IPS-15b (cell line): Measurements from ENCODE around the gene TLR4.

Experiments
- H3K27me3 ChIP-seq: one replicate; pipeline ENCODE4 v1.6.1; 2013; ENCODE audit warnings: low read length; ENCODE audit not compliant: control insufficient read depth, insufficient read depth
- H3K36me3 ChIP-seq: one replicate; pipeline ENCODE4 v1.6.1; 2013; ENCODE audit warnings: low read length; ENCODE audit not compliant: control insufficient read depth, insufficient read depth
- H3K4me1 ChIP-seq: one replicate; pipeline ENCODE4 v1.6.1; 2013; ENCODE audit warnings: mild to moderate bottlenecking, low read length; ENCODE audit not compliant: control insufficient read depth, insufficient read depth
- H3K4me3 ChIP-seq: one replicate; pipeline ENCODE4 v1.5.1; 2013; ENCODE audit warnings: low read depth, low read length
- H3K9ac ChIP-seq: one replicate; pipeline ENCODE4 v1.6.1; 2013; ENCODE audit warnings: low read depth, mild to moderate bottlenecking, low read length
- H3K9me3 ChIP-seq: one replicate; pipeline ENCODE4 v1.6.1; 2013; ENCODE audit warnings: mild to moderate bottlenecking, low read length; ENCODE audit not compliant: control insufficient read depth, insufficient read depth

Gene TLR4

GRCh38 chr9:117718085-117718484 is 13.9 kb downstream of the TLR4 start:
- no peaks in the 10 kb centered on the region for H3K9me3 ChIP-seq
- no peaks in the 10 kb centered on the region for H3K27me3 ChIP-seq
- H3K36me3 ChIP-seq = no peaks in the 10 kb centered on the region
- no peaks in the 10 kb centered on the region for H3K4me1 ChIP-seq
- H3K9ac ChIP-seq = no peak overlapping the region
- H3K4me3 ChIP-seq = no peak overlapping the region

GRCh38 chr9:117718701-117719100 is 14.5 kb downstream of the TLR4 start:
- no peaks in the 10 kb centered on the region for H3K4me1 ChIP-seq
- no peaks in the 10 kb centered on the region for H3K27me3 ChIP-seq
- H3K4me3 ChIP-seq = no peak overlapping the region
- no peak overlapping the region for H3K9ac ChIP-seq
- no peaks in the 10 kb centered on the region for H3K9me3 ChIP-seq
- no peaks in the 10 kb centered on the region for H3K36me3 ChIP-seq

- H3K36me3 ChIP-seq = no peaks in the 10 kb centered on the region
- no peak overlapping the region for H3K4me3 ChIP-seq
- no peaks in the 10 kb centered on the region for H3K27me3 ChIP-seq
- H3K9ac ChIP-seq = no peak overlapping the region
- H3K9me3 ChIP-seq = no peaks in the 10 kb centered on the region
- H3K4me1 ChIP-seq = no peaks in the 10 kb centered on the region
Observed at GRCh38 chr9:117719161-117719920, 15.1 kb downstream of the TLR4 start.

GRCh38 chr9:117720066-117720465 is 15.9 kb downstream of the TLR4 start:
- H3K9me3 ChIP-seq = no peaks in the 10 kb centered on the region
- H3K4me1 ChIP-seq = no peaks in the 10 kb centered on the region
- H3K9ac ChIP-seq = no peak overlapping the region
- no peaks in the 10 kb centered on the region for H3K27me3 ChIP-seq
- no peak overlapping the region for H3K4me3 ChIP-seq
- H3K36me3 ChIP-seq = no peaks in the 10 kb centered on the region

- Histone ChIP-seq H3K9ac (no peak overlapping the region), H3K9me3 (no peaks in the 10 kb centered on the region), H3K27me3 (no peaks in the 10 kb centered on the region), H3K4me3 (no peak overlapping the region), H3K36me3 (no peaks in the 10 kb centered on the region), H3K4me1 (no peaks in the 10 kb centered on the region)
Observed at GRCh38 chr9:117720555-117720954, 16.4 kb downstream of the TLR4 start.

GRCh38 chr9:117720987-117721386 is 16.8 kb downstream of the TLR4 start:
- H3K4me1 ChIP-seq = no peaks in the 10 kb centered on the region
- H3K27me3 ChIP-seq = no peaks in the 10 kb centered on the region
- no peaks in the 10 kb centered on the region for H3K36me3 ChIP-seq
- H3K9me3 ChIP-seq = no peaks in the 10 kb centered on the region
- H3K9ac ChIP-seq = no peak overlapping the region
- H3K4me3 ChIP-seq = no peak overlapping the region

- Histone ChIP-seq H3K9me3 (no peaks in the 10 kb centered on the region), H3K36me3 (no peaks in the 10 kb centered on the region), H3K4me1 (peaks cover 2% of the 10 kb centered on the region), H3K27me3 (no peaks in the 10 kb centered on the region), H3K9ac (no peak overlapping the region), H3K4me3 (no peak overlapping the region)
Observed at GRCh38 chr9:117722108-117722761, 18.0 kb downstream of the TLR4 start.

GRCh38 chr9:117723986-117724625 is 19.9 kb downstream of the TLR4 start:
- H3K4me1 ChIP-seq = peaks cover 3% of the 10 kb centered on the region

GRCh38 chr9:117725426-117725887 is 21.3 kb downstream of the TLR4 start:
- Histone ChIP-seq H3K36me3 (no peaks in the 10 kb centered on the region), H3K9me3 (no peaks in the 10 kb centered on the region), H3K27me3 (no peaks in the 10 kb centered on the region), H3K9ac (no peak overlapping the region), H3K4me3 (no peak overlapping the region), H3K4me1 (peaks cover 3% of the 10 kb centered on the region)

More at GRCh38 chr9:117723986-117724625, 19.9 kb downstream of the TLR4 start:
- no peaks in the 10 kb centered on the region for H3K36me3 ChIP-seq
- no peaks in the 10 kb centered on the region for H3K9me3 ChIP-seq
- no peak overlapping the region for H3K4me3 ChIP-seq
- no peak overlapping the region for H3K9ac ChIP-seq
- no peaks in the 10 kb centered on the region for H3K27me3 ChIP-seq

GRCh38 chr9:117729375-117729774 is 25.2 kb downstream of the TLR4 start:
- peaks cover 3% of the 10 kb centered on the region for H3K4me1 ChIP-seq

GRCh38 chr9:117732494-117732893 is 28.3 kb downstream of the TLR4 start:
- Histone ChIP-seq H3K27me3 (no peaks in the 10 kb centered on the region), H3K4me1 (no peaks in the 10 kb centered on the region), H3K4me3 (no peak overlapping the region), H3K36me3 (no peaks in the 10 kb centered on the region), H3K9me3 (no peaks in the 10 kb centered on the region), H3K9ac (no peak overlapping the region)

More at GRCh38 chr9:117729375-117729774, 25.2 kb downstream of the TLR4 start:
- H3K9me3 ChIP-seq = no peaks in the 10 kb centered on the region
- H3K4me3 ChIP-seq = no peak overlapping the region
- H3K27me3 ChIP-seq = no peaks in the 10 kb centered on the region
- H3K36me3 ChIP-seq = no peaks in the 10 kb centered on the region
- no peak overlapping the region for H3K9ac ChIP-seq
